Measurements from ENCODE around the gene CPNE4.

DNA sequence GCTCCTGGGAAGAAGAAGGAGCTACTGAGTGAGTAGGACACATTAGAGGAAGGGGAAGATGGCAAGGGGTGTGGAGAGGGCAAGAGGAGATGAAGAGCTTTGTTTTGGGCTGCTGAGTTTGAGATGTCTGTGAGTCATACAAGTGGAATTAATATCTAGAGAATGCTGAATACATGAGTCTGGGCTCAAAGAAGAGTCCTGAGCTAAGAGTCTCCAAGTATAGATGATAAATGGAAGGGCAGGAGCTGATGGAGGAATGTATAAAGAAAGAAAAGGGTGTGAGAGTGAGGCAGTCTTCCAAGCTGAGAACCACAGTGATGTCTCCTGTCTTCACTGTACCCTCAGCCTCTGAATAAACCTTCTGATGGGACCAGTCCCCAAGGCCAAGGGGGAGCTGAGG is 326.6 kb downstream of the CPNE4 start:
- TF ChIP-seq POLR2A (IDR thresholded peaks at IDR 0.05; ENCODE audit: low read length) (no peak), GATA1 (IDR thresholded peaks at IDR 0.05; ENCODE audit: low read depth, low read length) (no peak)

Measured in erythroblast (primary cell).